ENCODE data around the gene LATS2. TPM values are rescaled to one million over a fixed set of nuclear protein-coding genes. Genes with fewer than 3 reads are reported as not detected.
A peak's percentile ranks its signal among the peaks of the same experiment; 100 is the strongest.
"Not testable (repeated sequence)": the region's sequence is repeated elsewhere in the genome, so short reads cannot be mapped to it uniquely, and the experiment has no call there.

LATS2 gene
- total RNA-seq, 4 donors from 2014 or later, result 3.7 to 9.9 (median 6.5) TPM

DNA sequence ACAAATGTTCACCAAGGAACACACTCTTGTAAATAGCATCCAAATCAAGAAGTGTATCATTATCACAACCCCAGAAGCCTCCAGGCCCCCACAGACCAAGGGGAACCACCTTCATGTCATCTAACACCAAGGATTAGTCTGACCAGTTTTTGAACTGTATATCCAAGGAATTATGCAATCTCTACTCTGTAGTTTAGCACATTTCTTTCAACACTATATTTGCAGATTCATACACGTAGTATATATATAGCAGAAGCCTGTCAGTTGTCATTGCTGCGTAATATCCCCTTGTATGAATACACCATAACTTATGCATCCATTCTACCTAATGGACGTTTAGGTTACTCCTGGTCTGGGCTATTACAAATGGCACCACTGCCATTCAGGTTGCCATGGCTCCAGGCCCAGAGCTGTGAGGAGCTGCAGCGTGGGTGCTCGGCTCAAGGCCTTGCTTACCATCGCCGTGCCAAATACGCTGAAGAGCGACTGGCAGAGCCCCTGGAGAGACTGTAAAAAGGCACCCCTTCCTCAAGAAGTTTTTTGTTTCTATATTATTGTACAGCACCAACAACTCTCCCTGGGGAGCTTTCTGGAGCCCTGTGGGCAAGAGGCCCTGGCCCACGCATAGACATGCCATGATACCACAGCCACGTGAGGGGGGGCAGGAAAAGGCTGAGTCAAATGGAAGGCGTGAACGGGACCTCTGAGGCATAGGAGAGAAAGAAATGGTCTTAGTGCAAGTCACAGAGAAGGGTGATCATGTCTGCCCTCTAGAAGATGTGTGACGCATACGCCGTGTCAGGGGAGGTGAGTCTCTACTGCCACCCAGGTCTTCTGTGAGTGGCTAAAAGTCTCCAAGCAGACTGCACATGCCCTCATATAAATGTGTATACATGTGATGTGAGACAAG lies 10.8 kb downstream of the LATS2 start:
- no peak overlapping the region for H3K4me3 ChIP-seq
- no peak for DNase-seq
- H3K36me3 ChIP-seq, result no peaks in the 10 kb centered on the region
- peaks cover 0 to 7% (median 0%) of the 10 kb centered on the region in 4 donors for H3K4me1 ChIP-seq
- H3K9me3 ChIP-seq, result no peaks in the 10 kb centered on the region
- no peaks in the 10 kb centered on the region for H3K27me3 ChIP-seq
- no peak for TF ChIP-seq POLR2A (IDR thresholded peaks at IDR 0.05)
- TF ChIP-seq, protein P1, sequence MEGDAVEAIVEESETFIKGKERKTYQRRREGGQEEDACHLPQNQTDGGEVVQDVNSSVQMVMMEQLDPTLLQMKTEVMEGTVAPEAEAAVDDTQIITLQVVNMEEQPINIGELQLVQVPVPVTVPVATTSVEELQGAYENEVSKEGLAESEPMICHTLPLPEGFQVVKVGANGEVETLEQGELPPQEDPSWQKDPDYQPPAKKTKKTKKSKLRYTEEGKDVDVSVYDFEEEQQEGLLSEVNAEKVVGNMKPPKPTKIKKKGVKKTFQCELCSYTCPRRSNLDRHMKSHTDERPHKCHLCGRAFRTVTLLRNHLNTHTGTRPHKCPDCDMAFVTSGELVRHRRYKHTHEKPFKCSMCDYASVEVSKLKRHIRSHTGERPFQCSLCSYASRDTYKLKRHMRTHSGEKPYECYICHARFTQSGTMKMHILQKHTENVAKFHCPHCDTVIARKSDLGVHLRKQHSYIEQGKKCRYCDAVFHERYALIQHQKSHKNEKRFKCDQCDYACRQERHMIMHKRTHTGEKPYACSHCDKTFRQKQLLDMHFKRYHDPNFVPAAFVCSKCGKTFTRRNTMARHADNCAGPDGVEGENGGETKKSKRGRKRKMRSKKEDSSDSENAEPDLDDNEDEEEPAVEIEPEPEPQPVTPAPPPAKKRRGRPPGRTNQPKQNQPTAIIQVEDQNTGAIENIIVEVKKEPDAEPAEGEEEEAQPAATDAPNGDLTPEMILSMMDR (IDR thresholded peaks at IDR 0.05), result no peak
- no peak overlapping the region for H3K27ac ChIP-seq

DNA sequence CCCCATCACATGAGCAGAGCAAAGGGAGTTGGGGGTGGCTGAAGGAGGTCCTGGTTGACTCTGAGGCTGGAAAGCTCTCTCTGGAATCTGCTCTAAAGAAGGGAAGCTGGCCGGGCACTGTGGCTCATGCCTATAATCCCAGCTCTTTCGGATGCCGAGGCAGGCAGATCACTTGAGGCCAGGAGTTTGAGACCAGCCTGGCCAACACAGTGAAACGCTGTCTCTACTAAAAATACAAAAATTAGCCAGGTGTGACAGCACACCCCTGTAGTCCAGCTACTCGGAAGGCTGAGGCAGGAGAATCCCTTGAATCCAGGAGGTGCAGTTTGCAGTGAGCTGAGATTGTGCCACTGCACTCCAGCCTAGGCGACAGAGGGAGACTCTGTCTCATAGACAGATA lies 11.7 kb downstream of the LATS2 start:
- DNase-seq, H3K4me3 ChIP-seq, H3K36me3 ChIP-seq, H3K27ac ChIP-seq, H3K4me1 ChIP-seq, H3K9me3 ChIP-seq, H3K27me3 ChIP-seq: not testable (repeated sequence)

DNA sequence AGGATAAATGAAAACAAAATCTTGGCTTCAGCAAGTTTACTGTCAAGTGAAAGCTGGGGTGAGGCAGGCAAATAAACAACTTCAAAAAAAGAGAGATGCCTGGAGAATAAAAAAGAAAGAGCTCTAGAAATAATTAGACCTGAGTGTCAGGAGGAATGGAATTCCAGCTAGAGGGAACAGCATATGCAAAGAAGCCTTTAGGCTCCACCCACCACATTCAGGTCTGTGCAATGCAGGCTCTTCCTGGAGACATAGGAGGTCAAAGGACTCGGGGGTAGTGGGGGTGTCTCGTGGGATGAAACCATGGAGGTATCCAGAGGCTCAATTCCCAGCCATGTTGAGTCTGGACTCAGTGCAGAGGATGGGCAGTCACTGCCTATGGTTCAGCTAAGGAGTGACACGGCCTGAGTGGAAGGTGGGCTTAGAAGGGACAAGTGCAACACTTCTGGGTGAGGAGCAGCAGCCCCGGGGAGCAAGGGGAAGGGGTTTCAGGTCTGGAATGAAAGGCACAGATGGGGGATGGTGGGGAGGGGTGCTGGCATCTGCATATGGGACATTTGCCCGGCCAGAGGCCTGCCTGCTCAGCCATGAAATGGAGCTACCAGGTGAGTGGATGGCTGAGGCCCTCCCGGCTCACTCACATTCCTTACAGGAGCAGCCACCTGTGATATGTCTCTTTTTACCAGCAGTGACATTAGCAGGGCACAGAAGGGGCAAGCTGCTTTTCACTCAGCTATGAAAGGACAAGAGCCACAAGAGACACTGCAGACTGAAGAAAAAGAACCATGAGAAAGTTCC lies 12.3 kb downstream of the LATS2 start:
- DNase-seq, result no peak
- TF ChIP-seq, protein P1 (IDR thresholded peaks at IDR 0.05), result no peak
- TF ChIP-seq POLR2A (IDR thresholded peaks at IDR 0.05), result no peak
- H3K27ac ChIP-seq, result no peak overlapping the region
- no peaks in the 10 kb centered on the region for H3K9me3 ChIP-seq
- no peaks in the 10 kb centered on the region for H3K27me3 ChIP-seq
- no peak overlapping the region for H3K4me3 ChIP-seq
- peaks cover 0 to under 1% (median 0%) of the 10 kb centered on the region in 4 donors for H3K4me1 ChIP-seq
- no peaks in the 10 kb centered on the region for H3K36me3 ChIP-seq

DNA sequence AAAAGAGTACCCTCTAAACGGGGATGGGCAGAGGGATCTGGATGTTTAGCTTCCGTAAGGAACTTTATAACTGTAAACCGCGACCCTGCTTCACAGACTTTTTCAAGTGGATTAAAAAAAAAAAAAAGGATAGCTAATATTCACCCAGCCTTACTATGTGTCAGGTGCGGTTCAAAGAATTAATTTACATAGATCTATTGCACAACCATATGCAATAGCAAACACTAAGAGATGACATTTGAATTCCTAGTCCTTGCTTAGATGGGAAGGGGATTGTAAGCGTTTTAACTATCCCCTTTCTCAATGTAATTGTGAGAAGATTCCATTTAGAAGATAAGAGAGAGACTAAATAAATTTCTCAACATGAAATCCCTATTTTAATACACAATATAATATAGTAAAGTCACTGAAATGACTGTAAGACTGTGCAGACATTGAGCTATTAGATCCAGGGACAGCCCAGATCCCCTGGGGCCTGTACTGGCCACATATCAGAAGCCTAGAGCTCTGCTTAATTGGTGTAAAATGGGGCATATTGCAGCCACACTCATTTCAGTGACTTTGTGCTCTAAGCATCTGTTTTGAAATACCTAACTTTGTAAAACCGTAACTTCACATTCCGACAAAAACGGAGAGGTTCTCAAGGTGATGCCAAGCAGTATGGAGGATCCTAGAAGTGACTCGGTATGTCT lies 13.6 kb downstream of the LATS2 start:
- H3K9me3 ChIP-seq, result no peaks in the 10 kb centered on the region
- no peak overlapping the region for H3K4me3 ChIP-seq
- H3K4me1 ChIP-seq, result no peaks in the 10 kb centered on the region
- H3K27me3 ChIP-seq, result no peaks in the 10 kb centered on the region
- no peaks in the 10 kb centered on the region for H3K36me3 ChIP-seq
- TF ChIP-seq POLR2A (IDR thresholded peaks at IDR 0.05), result no peak
- TF ChIP-seq, protein P1 (IDR thresholded peaks at IDR 0.05), result no peak
- DNase-seq, result no peak
- no peak overlapping the region for H3K27ac ChIP-seq

DNA sequence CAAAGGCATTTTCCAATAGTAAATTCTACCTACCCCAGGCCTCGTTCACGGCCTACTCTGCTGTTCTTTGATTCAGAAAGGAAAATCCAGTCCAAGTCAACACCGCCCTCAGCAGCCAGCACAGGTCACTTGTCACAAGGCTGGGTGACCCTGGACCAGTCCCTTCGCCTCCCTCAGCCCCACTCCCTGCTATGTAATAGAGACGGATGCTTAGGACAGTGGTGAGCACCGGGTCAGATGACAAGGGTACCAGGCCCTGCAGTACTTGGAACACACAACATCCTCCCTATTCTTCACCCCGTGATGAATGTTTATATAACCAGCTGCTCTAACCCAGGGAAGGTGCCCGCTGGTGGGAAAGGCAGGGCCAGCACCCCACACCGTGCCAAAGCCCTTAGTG lies 14.3 kb downstream of the LATS2 start:
- TF ChIP-seq POLR2A (IDR thresholded peaks at IDR 0.05), result no peak
- TF ChIP-seq, protein P1 (IDR thresholded peaks at IDR 0.05), result no peak
- Histone ChIP-seq H3K9me3 (no peaks in the 10 kb centered on the region), H3K36me3 (no peaks in the 10 kb centered on the region), H3K4me3 (no peak overlapping the region), H3K27ac (no peak overlapping the region), H3K4me1 (no peaks in the 10 kb centered on the region), H3K27me3 (no peaks in the 10 kb centered on the region)
- peak in 1 of 3 donors; percentile 34 for DNase-seq

Data from Peyer's patch (tissue), 4 donors.